GM04504 (cell line): ENCODE measurements around the gene CD247.

Source experiments
- DNase-seq: peaks from one replicate; pipeline ENCODE4 v3.0.0-alpha.2; 2012; ENCODE audit warnings: low read depth

CD247 gene

DNA sequence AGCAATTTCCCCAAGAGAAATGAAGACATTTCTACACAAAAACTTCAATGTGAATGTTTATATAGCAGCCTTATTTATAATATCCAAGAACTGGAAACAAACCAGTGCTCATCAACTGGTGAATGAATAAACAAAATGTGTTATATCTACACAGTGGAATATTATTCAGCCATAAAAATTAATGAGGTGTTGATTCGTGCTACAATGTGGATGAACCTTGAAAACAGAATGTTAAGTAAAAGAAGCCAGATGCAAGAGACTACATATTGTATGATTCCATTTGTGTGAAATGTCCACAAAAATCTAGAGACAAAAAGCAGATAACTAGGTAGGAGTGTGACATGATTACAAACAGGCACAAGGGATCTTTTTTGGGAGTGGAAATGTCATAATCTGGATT is 110.0 kb downstream of the CD247 start:
- no peak for DNase-seq

DNA sequence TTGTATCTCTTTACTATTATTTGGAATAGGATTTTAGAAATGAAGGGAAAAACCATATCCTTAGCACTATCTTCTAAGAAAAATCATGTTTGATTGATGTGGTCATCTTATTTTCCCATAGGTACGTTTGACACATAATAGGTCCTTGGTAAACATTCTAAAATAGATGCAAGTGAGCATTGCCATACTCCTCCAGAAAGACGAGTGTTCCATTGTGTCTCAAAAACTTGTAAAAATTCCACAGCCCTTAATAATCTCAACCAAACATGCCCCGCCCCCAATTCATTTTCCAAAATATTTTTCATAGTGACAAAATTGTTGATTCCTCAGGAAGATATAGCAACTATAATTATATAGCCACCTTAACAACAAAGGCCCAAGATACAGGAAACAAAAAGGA is 113.4 kb downstream of the CD247 start:
- DNase-seq, result no peak

DNA sequence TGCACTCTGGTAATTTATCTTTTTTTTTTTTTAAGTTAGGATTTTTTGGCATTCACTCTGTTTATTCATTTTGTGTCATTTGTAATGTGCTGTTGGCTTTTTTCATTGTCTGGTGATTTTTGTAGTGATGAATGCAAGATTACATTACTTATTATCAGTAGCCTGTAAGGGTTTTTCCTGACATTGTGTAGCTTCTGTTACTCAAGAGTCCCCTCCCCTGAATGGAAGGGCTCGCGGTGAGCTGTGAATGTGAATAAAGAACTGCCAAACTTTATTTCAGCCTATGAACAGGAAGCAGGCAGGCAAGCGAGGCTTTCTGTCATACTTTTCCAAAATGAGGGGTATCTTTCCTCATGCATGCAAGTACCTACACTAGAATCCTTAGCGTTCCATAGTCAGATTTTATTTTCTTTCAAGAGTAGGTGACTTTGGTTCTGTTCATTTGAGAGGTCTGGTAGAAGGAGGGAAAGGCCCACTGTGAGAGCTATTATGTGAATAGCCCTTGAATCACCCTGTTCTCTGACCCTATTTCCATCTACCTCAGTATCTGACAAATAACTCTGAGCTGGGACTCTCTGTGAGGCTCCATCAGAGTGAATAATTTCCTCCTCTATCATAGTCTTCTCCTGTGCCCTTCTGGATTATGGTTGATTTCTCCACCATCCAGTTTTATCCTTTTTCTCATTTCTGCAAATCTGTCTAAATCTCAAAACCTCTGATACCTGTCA is 114.0 kb downstream of the CD247 start:
- no peak for DNase-seq

DNA sequence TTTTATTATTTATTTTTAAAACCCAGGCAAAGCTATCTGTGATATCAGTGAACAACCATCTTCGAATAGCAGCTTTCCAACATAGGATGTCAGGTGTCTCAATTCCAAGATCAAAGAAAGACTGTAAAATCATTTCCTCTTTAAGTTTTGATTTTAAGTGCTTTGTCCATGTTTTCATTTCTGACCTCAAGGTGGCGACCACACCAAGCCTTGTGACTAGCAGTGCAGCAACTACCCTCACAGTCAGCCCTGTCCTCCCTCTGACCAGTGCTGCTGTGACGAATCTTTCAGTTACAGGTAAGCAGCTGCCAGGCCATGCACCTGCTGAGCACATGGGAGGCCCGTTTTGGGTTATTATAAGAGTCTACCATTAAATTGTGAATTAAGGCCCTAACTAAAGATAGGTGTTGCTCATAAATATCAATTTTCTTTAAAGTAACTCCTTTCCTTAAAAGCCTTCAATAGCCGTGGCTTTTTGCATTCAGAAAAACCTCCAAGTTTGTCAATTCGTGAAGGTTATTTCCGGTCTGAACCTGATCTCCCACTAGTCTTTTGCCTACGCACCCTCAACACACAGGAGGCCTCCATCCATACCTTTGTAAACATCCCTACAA is 117.0 kb downstream of the CD247 start:
- peak; percentile 10 for DNase-seq

- no peak for DNase-seq
Measured at GRCh38 chr1:167400359-167400953, 117.9 kb downstream of the CD247 start.

GRCh38 chr1:167392200-167392696 is 126.1 kb downstream of the CD247 start:
- no peak for DNase-seq

- no peak for DNase-seq
Measured at GRCh38 chr1:167388976-167389375, 129.4 kb downstream of the CD247 start.

GRCh38 chr1:167387251-167387910 is 130.9 kb downstream of the CD247 start:
- DNase-seq, result no peak
